ENCODE data around the gene BNC1.
"Not testable (repeated sequence)": the region's sequence is repeated elsewhere in the genome, so short reads cannot be mapped to it uniquely, and the experiment has no call there.

The BNC1 gene

DNA sequence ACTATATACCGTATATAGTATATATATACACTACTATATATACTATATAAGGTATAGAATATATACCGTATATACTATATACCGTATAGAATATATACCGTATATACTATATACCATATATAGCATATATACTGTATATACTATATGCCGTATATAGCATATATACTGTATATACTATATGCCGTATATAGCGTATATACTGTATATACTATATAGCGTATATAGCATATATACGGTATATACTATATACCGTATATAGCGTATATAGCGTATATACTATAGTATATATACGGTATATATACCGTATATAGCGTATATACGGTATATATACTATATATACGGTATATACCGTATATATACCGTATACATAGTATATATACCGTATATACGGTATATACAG is 54.2 kb downstream of the BNC1 start:
- no peak for DNase-seq

GRCh38 chr15:83225449-83225848 is 59.0 kb downstream of the BNC1 start:
- no peak for DNase-seq

- not testable (repeated sequence) for DNase-seq
These were observed 62.7 kb downstream of the BNC1 start for GRCh38 chr15:83221781-83222180.

- no peak for DNase-seq
These were observed 65.4 kb downstream of the BNC1 start for GRCh38 chr15:83219026-83219425.

- no peak for DNase-seq
These were observed 69.2 kb downstream of the BNC1 start for GRCh38 chr15:83215306-83215705.

DNA sequence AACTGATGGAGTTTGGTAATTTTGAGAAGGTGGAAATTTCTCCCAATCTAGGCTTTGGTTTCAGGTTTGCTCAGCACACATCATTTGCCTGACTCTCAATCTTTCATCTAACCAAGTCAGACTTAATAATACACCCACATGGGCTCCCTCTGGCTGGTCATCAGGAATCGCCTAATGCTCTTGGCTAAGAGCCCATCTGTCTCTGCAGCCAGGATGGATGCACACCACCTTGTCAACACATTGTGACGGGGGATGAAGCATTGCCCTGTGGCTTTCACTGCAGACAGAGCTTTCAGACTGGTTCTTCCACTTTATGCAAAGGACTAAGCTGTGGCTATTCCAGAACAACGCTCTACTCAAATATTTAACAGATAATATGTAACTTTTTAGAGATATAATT is 73.8 kb downstream of the BNC1 start:
- no peak for DNase-seq

- no peak for DNase-seq
These were observed 75.1 kb downstream of the BNC1 start for GRCh38 chr15:83209333-83209732.

DNA sequence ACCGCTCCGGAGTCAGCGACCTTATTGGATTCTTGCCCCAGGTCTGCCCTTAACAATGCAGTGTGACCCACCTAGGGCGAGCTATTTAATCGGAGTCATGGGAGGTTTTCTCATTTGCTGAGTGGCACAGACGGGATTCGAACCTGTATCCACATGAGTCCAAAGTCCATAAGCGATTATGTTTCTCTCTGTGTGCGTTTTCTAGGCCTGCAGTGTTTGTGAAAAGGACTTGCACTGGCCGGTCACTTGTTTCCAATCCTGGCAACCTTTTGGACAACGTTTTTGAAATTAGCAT is 76.2 kb downstream of the BNC1 start:
- DNase-seq: no peak

DNA sequence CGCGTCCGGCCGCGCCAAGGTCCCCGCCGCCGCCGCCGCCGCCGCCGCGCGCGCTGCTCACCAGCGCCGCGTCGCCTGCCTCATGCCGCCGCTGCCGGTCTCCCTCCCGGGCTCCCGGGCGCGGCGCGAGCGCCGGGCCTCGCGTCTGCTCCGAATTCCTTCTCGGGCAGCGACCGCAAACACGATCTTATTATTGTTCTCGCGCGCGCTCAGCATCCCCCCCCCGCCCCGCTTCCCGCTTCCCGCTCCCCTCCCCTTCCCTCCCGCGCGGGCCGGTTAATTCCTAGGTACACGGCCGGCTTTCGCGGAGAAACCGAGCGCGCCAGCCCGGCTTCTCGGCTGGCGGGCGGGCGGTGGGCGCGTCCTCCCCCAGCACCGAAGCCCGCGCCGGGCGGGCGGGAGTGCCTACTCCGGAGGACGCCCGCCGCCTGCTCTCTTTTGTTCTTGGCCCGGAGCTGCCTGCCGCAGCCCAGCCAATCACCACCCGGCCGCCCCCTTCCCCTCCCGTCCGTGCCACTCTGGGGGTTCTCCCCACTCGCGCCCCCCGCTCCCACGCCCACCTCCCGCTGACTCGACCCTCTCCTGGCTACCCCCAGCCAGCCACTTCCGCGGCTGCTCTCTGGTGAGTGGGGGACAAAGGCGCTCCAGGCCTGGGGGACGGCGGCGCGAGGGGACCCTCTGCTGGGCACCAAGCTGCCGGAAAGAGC is 76.7 kb downstream of the BNC1 start, which contains the start of gene HDGFL3:
Gene HDGFL3, minus strand, starts transcription at position 164 of the 707 bp plus-strand sequence. CDS start 409 bp downstream, outside the sequence.
- DNase-seq: no peak

DNA sequence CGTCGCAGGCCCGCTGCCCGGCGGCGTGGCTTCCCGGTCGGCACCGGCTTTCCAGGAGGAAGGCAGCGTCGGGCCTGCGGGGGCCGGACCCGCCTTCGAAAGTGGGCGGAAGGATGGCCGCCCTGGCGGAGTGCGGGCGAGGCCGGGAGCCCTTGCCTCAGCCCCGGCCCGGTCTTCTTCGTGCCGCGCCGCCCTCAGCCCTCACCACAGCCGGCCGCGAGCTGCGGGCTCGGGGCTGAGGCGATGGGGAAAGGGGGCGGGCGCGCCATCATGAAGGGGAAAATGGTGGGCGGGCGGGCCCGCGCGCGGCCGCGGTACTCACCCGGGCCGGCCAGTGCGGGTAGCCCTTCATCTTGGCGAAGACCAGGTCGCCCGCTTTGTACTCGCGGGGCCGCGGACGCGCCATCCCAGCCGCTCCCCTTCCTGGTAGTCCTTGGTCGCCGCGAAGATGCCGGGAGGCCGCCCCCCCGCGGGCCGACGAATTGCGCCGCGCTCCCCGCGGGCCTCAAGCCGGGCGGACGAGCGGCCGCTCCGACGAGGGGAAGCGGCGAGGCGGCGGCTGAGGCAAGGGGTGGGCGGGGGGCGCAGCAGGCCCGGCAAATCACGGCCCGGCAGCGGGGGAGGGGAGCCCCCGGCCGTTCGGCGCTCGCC is 77.3 kb downstream of the BNC1 start:
- DNase-seq: no peak

DNA sequence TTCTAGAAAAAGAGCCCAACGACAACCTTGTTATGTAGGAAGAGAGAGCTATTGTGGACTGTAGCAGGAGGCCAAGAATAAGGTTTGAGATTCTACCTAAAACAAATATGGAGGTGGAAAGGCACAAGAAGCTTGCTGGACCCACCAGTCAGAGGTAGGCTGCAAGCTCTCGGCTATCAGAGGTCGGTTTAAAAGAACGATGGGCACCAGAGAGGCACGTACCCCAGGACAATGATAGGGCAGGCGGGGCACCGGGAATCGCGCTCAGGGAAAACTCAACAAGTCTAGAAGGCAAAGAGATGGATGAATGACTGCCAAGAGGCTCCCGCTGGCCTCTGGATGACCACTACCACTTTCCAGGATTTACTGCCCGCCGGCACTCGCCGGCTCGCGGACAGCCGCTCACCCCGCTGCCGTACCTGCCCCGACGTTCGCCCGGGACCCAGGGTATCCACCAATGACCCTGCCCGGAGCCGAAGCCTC is 77.9 kb downstream of the BNC1 start:
- DNase-seq: no peak
